ENCODE measurements around the gene C1QC. TPM values are rescaled to one million over a fixed set of nuclear protein-coding genes. Genes with fewer than 3 reads are reported as not detected.

The C1QC gene
- total and polyA plus RNA-seq, 4 experiments from 2014 or later, result 3.3 to 3.8 TPM; not detected in 2

- DNase-seq, result no peak
- H3K4me1 Mint-ChIP-seq, result no peaks in the 10 kb centered on the region
- POLR2A ChIA-PET (ENCODE audit: partially characterized antibody), result no interaction called here
- H3K9me3 Mint-ChIP-seq, result peaks cover 0 to 2% (median 0%) of the 10 kb centered on the region in 8 donors
- H3K4me3 ChIP-seq (ENCODE audit: low read length in 2 of 2), result no peak overlapping the region
- H3K36me3 ChIP-seq (ENCODE audit: insufficient read depth, low read length), result no peaks in the 10 kb centered on the region
- H3K4me1 ChIP-seq (ENCODE audit: insufficient read depth, low read length), result no peaks in the 10 kb centered on the region
- no peaks in the 10 kb centered on the region for H3K9me3 ChIP-seq (ENCODE audit: control insufficient read depth in 1 of 2, low read length in 2 of 2)
- no peaks in the 10 kb centered on the region for H3K36me3 Mint-ChIP-seq
- intact Hi-C loops (cut with micrococcal nuclease), result no loop called here
- no peak overlapping the region for H3K4me3 Mint-ChIP-seq
- H3K27me3 Mint-ChIP-seq, result peaks cover 23 to 27% of the 10 kb centered on the region in 2 donors
- no peak overlapping the region for H3K27ac ChIP-seq (ENCODE audit: low read depth, low read length)
- CTCF ChIA-PET (ENCODE audit: partially characterized antibody), result no interaction called here
- H3K27ac Mint-ChIP-seq, result no peak overlapping the region
- no peaks in the 10 kb centered on the region for H3K27me3 ChIP-seq (ENCODE audit: insufficient read depth, low read length)
Measured at GRCh38 chr1:22685591-22686059, 42.2 kb downstream of the C1QC start.

- Mint-ChIP-seq H3K4me1 (no peaks in the 10 kb centered on the region), H3K27ac (no peak overlapping the region), H3K36me3 (no peaks in the 10 kb centered on the region), H3K4me3 (no peak overlapping the region), H3K27me3 (peaks cover 23 to 25% of the 10 kb centered on the region in 2 donors), H3K9me3 (peaks cover 0 to 2% (median 0%) of the 10 kb centered on the region in 8 donors)
- H3K4me3 ChIP-seq (ENCODE audit: low read length in 2 of 2), result no peak overlapping the region
- POLR2A ChIA-PET (ENCODE audit: partially characterized antibody), result no interaction called here
- CTCF ChIA-PET (ENCODE audit: partially characterized antibody), result no interaction called here
- no peaks in the 10 kb centered on the region for H3K27me3 ChIP-seq (ENCODE audit: insufficient read depth, low read length)
- intact Hi-C loops (cut with micrococcal nuclease), result no loop called here
- no peak overlapping the region for H3K27ac ChIP-seq (ENCODE audit: low read depth, low read length)
- no peaks in the 10 kb centered on the region for H3K4me1 ChIP-seq (ENCODE audit: insufficient read depth, low read length)
- no peaks in the 10 kb centered on the region for H3K36me3 ChIP-seq (ENCODE audit: insufficient read depth, low read length)
- DNase-seq, result no peak
- H3K9me3 ChIP-seq (ENCODE audit: control insufficient read depth in 1 of 2, low read length in 2 of 2), result no peaks in the 10 kb centered on the region
Measured at GRCh38 chr1:22687191-22687590, 43.8 kb downstream of the C1QC start.

GRCh38 chr1:22688466-22688865, 45.0 kb downstream of the C1QC start:
- no peak overlapping the region for H3K27ac Mint-ChIP-seq
- peaks cover 22 to 23% of the 10 kb centered on the region in 2 donors for H3K27me3 Mint-ChIP-seq
- H3K27me3 ChIP-seq (ENCODE audit: insufficient read depth, low read length), result no peaks in the 10 kb centered on the region
- intact Hi-C loops (cut with micrococcal nuclease), result no loop called here
- H3K9me3 ChIP-seq (ENCODE audit: control insufficient read depth in 1 of 2, low read length in 2 of 2), result no peaks in the 10 kb centered on the region
- no peaks in the 10 kb centered on the region for H3K4me1 ChIP-seq (ENCODE audit: insufficient read depth, low read length)
- H3K36me3 ChIP-seq (ENCODE audit: insufficient read depth, low read length), result no peaks in the 10 kb centered on the region
- H3K4me3 Mint-ChIP-seq, result no peak overlapping the region
- ChIA-PET POLR2A (ENCODE audit: partially characterized antibody) (no interaction called here), CTCF (ENCODE audit: partially characterized antibody) (interaction anchor here (0.9 kb wide), 1 partner anchor 16 kb away, joined by 3 read pairs; no protein-coding TSS in a partner anchor)
- no peak overlapping the region for H3K4me3 ChIP-seq (ENCODE audit: low read length in 2 of 2)
- no peak for DNase-seq
- peaks cover 0 to 2% (median 0%) of the 10 kb centered on the region in 8 donors for H3K9me3 Mint-ChIP-seq
- H3K36me3 Mint-ChIP-seq, result no peaks in the 10 kb centered on the region
- no peaks in the 10 kb centered on the region for H3K4me1 Mint-ChIP-seq
- no peak overlapping the region for H3K27ac ChIP-seq (ENCODE audit: low read depth, low read length)

- Mint-ChIP-seq H3K36me3 (no peaks in the 10 kb centered on the region), H3K9me3 (peaks cover 0 to 1% (median 0%) of the 10 kb centered on the region in 8 donors), H3K4me1 (no peaks in the 10 kb centered on the region), H3K27ac (no peak overlapping the region), H3K4me3 (no peak overlapping the region), H3K27me3 (peaks cover 13 to 16% of the 10 kb centered on the region in 2 donors)
- H3K4me1 ChIP-seq (ENCODE audit: insufficient read depth, low read length), result no peaks in the 10 kb centered on the region
- ChIA-PET CTCF (ENCODE audit: partially characterized antibody) (no interaction called here), POLR2A (ENCODE audit: partially characterized antibody) (no interaction called here)
- H3K27me3 ChIP-seq (ENCODE audit: insufficient read depth, low read length), result no peaks in the 10 kb centered on the region
- H3K36me3 ChIP-seq (ENCODE audit: insufficient read depth, low read length), result no peaks in the 10 kb centered on the region
- H3K4me3 ChIP-seq (ENCODE audit: low read length in 2 of 2), result no peak overlapping the region
- intact Hi-C loops (cut with micrococcal nuclease), result no loop called here
- no peak overlapping the region for H3K27ac ChIP-seq (ENCODE audit: low read depth, low read length)
- DNase-seq, result no peak
- H3K9me3 ChIP-seq (ENCODE audit: control insufficient read depth in 1 of 2, low read length in 2 of 2), result no peaks in the 10 kb centered on the region
Measured at GRCh38 chr1:22689505-22689904, 46.1 kb downstream of the C1QC start.

- Mint-ChIP-seq H3K36me3 (no peaks in the 10 kb centered on the region), H3K4me3 (no peak overlapping the region), H3K27me3 (peaks cover 12 to 13% of the 10 kb centered on the region in 2 donors), H3K27ac (no peak overlapping the region), H3K4me1 (no peaks in the 10 kb centered on the region), H3K9me3 (no peaks in the 10 kb centered on the region)
- no peak overlapping the region for H3K4me3 ChIP-seq (ENCODE audit: low read length in 2 of 2)
- no peaks in the 10 kb centered on the region for H3K27me3 ChIP-seq (ENCODE audit: insufficient read depth, low read length)
- CTCF ChIA-PET (ENCODE audit: partially characterized antibody), result interaction anchor here (0.9 to 1.7 kb wide), 2 partner anchors 13 to 16 kb away, joined by 3 to 7 read pairs; no protein-coding TSS in a partner anchor
- no peaks in the 10 kb centered on the region for H3K36me3 ChIP-seq (ENCODE audit: insufficient read depth, low read length)
- no peak overlapping the region for H3K27ac ChIP-seq (ENCODE audit: low read depth, low read length)
- POLR2A ChIA-PET (ENCODE audit: partially characterized antibody), result no interaction called here
- DNase-seq, result no peak
- no peaks in the 10 kb centered on the region for H3K4me1 ChIP-seq (ENCODE audit: insufficient read depth, low read length)
- intact Hi-C loops (cut with micrococcal nuclease), result no loop called here
- no peaks in the 10 kb centered on the region for H3K9me3 ChIP-seq (ENCODE audit: control insufficient read depth in 1 of 2, low read length in 2 of 2)
Measured at GRCh38 chr1:22691031-22691753, 47.8 kb downstream of the C1QC start.

GRCh38 chr1:22694172-22694571, 50.7 kb downstream of the C1QC start:
- H3K9me3 Mint-ChIP-seq, result no peaks in the 10 kb centered on the region
- H3K36me3 Mint-ChIP-seq, result no peaks in the 10 kb centered on the region
- CTCF ChIA-PET (ENCODE audit: partially characterized antibody), result interaction anchor here (2.4 kb wide), 1 partner anchor 9 kb away, joined by 6 read pairs; no protein-coding TSS in a partner anchor
- Histone ChIP-seq H3K9me3 (ENCODE audit: control insufficient read depth in 1 of 2, low read length in 2 of 2) (no peaks in the 10 kb centered on the region), H3K4me1 (ENCODE audit: insufficient read depth, low read length) (no peaks in the 10 kb centered on the region), H3K27me3 (ENCODE audit: insufficient read depth, low read length) (no peaks in the 10 kb centered on the region), H3K27ac (ENCODE audit: low read depth, low read length) (no peak overlapping the region), H3K4me3 (ENCODE audit: low read length in 2 of 2) (no peak overlapping the region), H3K36me3 (ENCODE audit: insufficient read depth, low read length) (no peaks in the 10 kb centered on the region)
- no peak for DNase-seq
- H3K27me3 Mint-ChIP-seq, result peaks cover 0 to 5% of the 10 kb centered on the region in 2 donors
- H3K4me3 Mint-ChIP-seq, result no peak overlapping the region
- intact Hi-C loops (cut with micrococcal nuclease), result no loop called here
- POLR2A ChIA-PET (ENCODE audit: partially characterized antibody), result no interaction called here
- H3K4me1 Mint-ChIP-seq, result no peaks in the 10 kb centered on the region
- H3K27ac Mint-ChIP-seq, result no peak overlapping the region

- Mint-ChIP-seq H3K27ac (no peak overlapping the region), H3K27me3 (peaks cover 2% of the 10 kb centered on the region in 2 donors), H3K9me3 (no peaks in the 10 kb centered on the region), H3K36me3 (no peaks in the 10 kb centered on the region), H3K4me3 (no peak overlapping the region), H3K4me1 (no peaks in the 10 kb centered on the region)
- Histone ChIP-seq H3K27ac (ENCODE audit: low read depth, low read length) (no peak overlapping the region), H3K36me3 (ENCODE audit: insufficient read depth, low read length) (no peaks in the 10 kb centered on the region), H3K4me3 (ENCODE audit: low read length in 2 of 2) (no peak overlapping the region), H3K9me3 (ENCODE audit: control insufficient read depth in 1 of 2, low read length in 2 of 2) (no peaks in the 10 kb centered on the region), H3K27me3 (ENCODE audit: insufficient read depth, low read length) (no peaks in the 10 kb centered on the region), H3K4me1 (ENCODE audit: insufficient read depth, low read length) (no peaks in the 10 kb centered on the region)
- no peak for DNase-seq
- CTCF ChIA-PET (ENCODE audit: partially characterized antibody), result no interaction called here
- intact Hi-C loops (cut with micrococcal nuclease), result no loop called here
- POLR2A ChIA-PET (ENCODE audit: partially characterized antibody), result no interaction called here
Measured at GRCh38 chr1:22696610-22697009, 53.2 kb downstream of the C1QC start.
